K562 (cell line): Measurements from ENCODE around the gene ITSN1. TPM values are rescaled to one million over a fixed set of nuclear protein-coding genes. Genes with fewer than 3 reads are reported as not detected.

Experiments
- ATAC-seq: fragments of 200-7000 bp; cut with Tn5 transposase; 3 replicates; pipeline ENCODE4 v1.9.1; 2020; ENCODE audit warnings: moderate library complexity
- BruUV-seq: library from RNA; stranded (reverse); fragments of 400-500 nt; replicated peaks from 2 replicates; lab custom pipeline; 2021; lab: Mats Ljungman, UMichigan
- CTCF ChIA-PET: fragments of 300-600 bp; formaldehyde crosslinking; extraction: SDS; loops from one replicate; lab custom pipeline; 2021; ENCODE audit warnings: low intra/inter-chr PET ratio; lab: Yijun Ruan, JAX
- POLR2A ChIA-PET: fragments of 300-600, 350-650 bp; sonication (Branson Sonifier 250); formaldehyde crosslinking; extraction: SDS; loops from one replicate; lab custom pipeline; 2021; ENCODE audit warnings: antibody characterized with exemption, inconsistent platforms; lab: Yijun Ruan, JAX
- DNase-seq, 4 experiments: peaks; one replicate each; pipeline versions ENCODE4 v3.0.0 to v3.0.0-alpha.2; 2011 to 2018; ENCODE audit warnings: low spot score in 3 of 4, mixed read lengths in 3 of 4; ENCODE audit errors: extremely low read depth in 1 of 4
- FAIRE-seq: peaks from 2 replicates; lab custom pipeline; 2011; peaks lifted over from hg19 to GRCh38; lab: Jason Lieb, UNC
- H2AFZ ChIP-seq: 2 replicates; pipeline ENCODE4 v1.6.0; 2011; ENCODE audit warnings: low read depth, low read length, control low read depth, inconsistent platforms
- H3K27ac ChIP-seq: fragments of 200-600 bp; 3 replicates; pipeline ENCODE4 v1.8.0; 2011; ENCODE audit warnings: low read depth, mild to moderate bottlenecking, control low read depth, inconsistent platforms, low read length, moderate library complexity, mixed read lengths; ENCODE audit errors: extremely low read depth
- H3K27me3 ChIP-seq, 2 experiments: fragments of 300-600 bp in 1 of 2; 2 replicates in 1 of 2; 3 replicates in 1 of 2; pipeline versions ENCODE4 v1.6.0 to v1.8.0; 2011; ENCODE audit warnings: inconsistent platforms in 2 of 2, low read length in 2 of 2, mild to moderate bottlenecking in 1 of 2, mixed read lengths in 1 of 2, moderate library complexity in 1 of 2; ENCODE audit not compliant: control insufficient read depth in 2 of 2, insufficient read depth in 2 of 2
- H3K36me3 ChIP-seq: fragments of 300-600 bp; 3 replicates; pipeline ENCODE4 v1.8.0; 2011; ENCODE audit warnings: mild to moderate bottlenecking, low read length, inconsistent platforms; ENCODE audit not compliant: control insufficient read depth, insufficient read depth
- H3K4me1 ChIP-seq, 2 experiments: fragments of 200-600 bp in 1 of 2; replicated peaks in 1 of 2; 2 replicates in 1 of 2; 3 replicates in 1 of 2; pipeline versions ENCODE4 v1.5.1 to v1.8.0; 2011; ENCODE audit warnings: inconsistent platforms in 2 of 2, low read length in 2 of 2, mild to moderate bottlenecking in 1 of 2, mixed read lengths in 1 of 2, moderate library complexity in 1 of 2; ENCODE audit not compliant: control insufficient read depth in 2 of 2, insufficient read depth in 2 of 2
- H3K4me2 ChIP-seq: 2 replicates; pipeline ENCODE4 v1.6.1; 2011; ENCODE audit warnings: low read length, control low read depth, inconsistent platforms, mixed read lengths; ENCODE audit not compliant: insufficient read depth
- H3K4me3 ChIP-seq: fragments of 200-600 bp; sonication (generic), shearing (Covaris generic); 2 replicates; pipeline ENCODE4 v1.5.1; 2016; ENCODE audit warnings: control low read depth, inconsistent platforms
- H3K79me2 ChIP-seq: fragments of 200-600 bp; 3 replicates; pipeline ENCODE4 v1.8.0; 2011; ENCODE audit warnings: low read length, inconsistent platforms; ENCODE audit not compliant: control insufficient read depth, insufficient read depth
- H3K9ac ChIP-seq, 2 experiments: 2 replicates each; pipeline versions ENCODE4 v1.6.0 to v1.6.1; 2011; ENCODE audit warnings: low read depth in 2 of 2, low read length in 2 of 2, control low read depth in 1 of 2, inconsistent platforms in 1 of 2, mild to moderate bottlenecking in 1 of 2, mixed read lengths in 1 of 2; ENCODE audit not compliant: insufficient read depth in 1 of 2
- H3K9me1 ChIP-seq: one replicate; pipeline ENCODE4 v1.6.0; 2011; ENCODE audit warnings: inconsistent platforms, mild to moderate bottlenecking, low read length, moderate library complexity; ENCODE audit not compliant: control insufficient read depth, insufficient read depth
- H3K9me3 ChIP-seq: replicated peaks from 2 replicates; pipeline ENCODE4 v1.5.1; 2011; ENCODE audit warnings: low read depth, low read length, inconsistent platforms; ENCODE audit not compliant: control insufficient read depth, insufficient read depth
- H4K20me1 ChIP-seq: replicated peaks from 2 replicates; pipeline ENCODE4 v1.6.1; 2011; ENCODE audit warnings: low read length, inconsistent platforms, mixed read lengths; ENCODE audit not compliant: control insufficient read depth, insufficient read depth
- ATF1 ChIP-seq, 2 experiments: fragments of 450-650 bp in 1 of 2; IDR thresholded peaks; 2 replicates each; pipeline ENCODE4 v1.6.1; 2016; ENCODE audit warnings: missing compliant biosample characterization in 1 of 2, missing genetic modification characterization in 1 of 2
- CBFA2T2 ChIP-seq: fragments of 450-650 bp; conservative IDR thresholded peaks from 2 replicates; pipeline ENCODE4 v1.6.1; 2017; ENCODE audit warnings: mild to moderate bottlenecking
- CREB1 ChIP-seq, 2 experiments: sonication (generic) in 1 of 2; formaldehyde crosslinking in 1 of 2; IDR thresholded peaks; 2 replicates each; pipeline versions ENCODE4 v1.6.1 to v1.8.0; 2012 to 2022; ENCODE audit warnings: inconsistent platforms in 1 of 2, mild to moderate bottlenecking in 1 of 2, missing genetic modification reagents in 1 of 2, moderate library complexity in 1 of 2
- DPF2 ChIP-seq: fragments of 450-650 bp; IDR thresholded peaks from 2 replicates; pipeline ENCODE4 v1.6.1; 2016
- ELF4 ChIP-seq: fragments of 450-650 bp; formaldehyde crosslinking; IDR thresholded peaks from 2 replicates; pipeline ENCODE4 v1.4.0; 2022; ENCODE audit warnings: missing genetic modification characterization
- SIN3B ChIP-seq: fragments of 450-650 bp; IDR thresholded peaks from 2 replicates; pipeline ENCODE4 v1.6.1; 2017; ENCODE audit warnings: low read depth, mild to moderate bottlenecking, moderate library complexity
- STAT5B ChIP-seq: fragments of 250-450 bp; sonication (Bioruptor Pico); IDR thresholded peaks from 2 replicates; pipeline ENCODE4 v1.8.0; 2021; ENCODE audit warnings: mild to moderate bottlenecking, inconsistent platforms
- TAL1 ChIP-seq: fragments of 450-650 bp; IDR thresholded peaks from 2 replicates; pipeline ENCODE4 v1.6.1; 2016; ENCODE audit warnings: mild to moderate bottlenecking
- ZNF184 ChIP-seq: sonication (generic); formaldehyde crosslinking; IDR thresholded peaks from 2 replicates; pipeline ENCODE4 v1.5.0; 2020; ENCODE audit warnings: missing genetic modification reagents
- WGBS: fragments of 100-300 bp; shearing (Covaris generic); methylation state at CpG from one replicate; pipeline ENCODE4 v1.1.6; 2016; ENCODE audit warnings: low coverage, mixed read lengths; ENCODE audit not compliant: insufficient coverage; ENCODE audit errors: missing lambda C conversion rate; 5-methylcytosine and 5-hydroxymethylcytosine counted together
- in situ Hi-C: fragments of 300-500 bp; cut with MboI; formaldehyde crosslinking; loops from 4 replicates; pipeline ENCODE4 v1.15.0; 2018; ENCODE audit warnings: inconsistent platforms, mixed read lengths
- intact Hi-C: fragments of 100-400 bp; cut with micrococcal nuclease; formaldehyde crosslinking; loops from 2 replicates; pipeline ENCODE4 v1.14.2; 2022
- polyA plus RNA-seq, 8 experiments: library from polyadenylated mRNA; depleted of rRNA in 4 of 8; stranded (reverse) in 5 of 8; unstranded in 3 of 8; fragments of >200 nt; fragmentation: Nextera tagmentation in 2 of 8; fragmentation: Illumina TruSeq in 1 of 8; extraction: Ambion mirVana in 2 of 8; extraction: Trizol in 1 of 8; gene quantifications; 2 replicates each; pipeline versions ENCODE4 v1.2.1 to v1.2.3, GENCODE V29; 2011 to 2014; ENCODE audit warnings: inconsistent platforms in 1 of 8, missing spikeins in 1 of 8
- total RNA-seq, 7 experiments: library from RNA; depleted of rRNA in 6 of 7; stranded (reverse); fragments of >200 nt in 6 of 7; fragmentation: Illumina TruSeq in 2 of 7; extraction: Trizol in 2 of 7; gene quantifications; 2 replicates each; pipeline versions ENCODE4 v1.2.1 to v1.2.3, GENCODE V29; 2011 to 2021; ENCODE audit warnings: low replicate concordance in 1 of 7

Gene ITSN1
- total and polyA plus RNA-seq, 9 of the 15 experiments (the other 6 are each of a cell fraction or from before 2014, with no cell fraction given), result 1.1 to 12.6 (median 4.8) TPM

- no peak for TF ChIP-seq CREB1 (IDR thresholded peaks at IDR 0.05)
- TF ChIP-seq CREB1 (CRISPR knock-in tag; IDR thresholded peaks at IDR 0.05), result no peak
- no peak for TF ChIP-seq ELF4 (CRISPR knock-in tag)
- no peak for TF ChIP-seq TAL1
- no peak for TF ChIP-seq SIN3B
- TF ChIP-seq, all 486 proteins: peak for 0
These were observed 266.5 kb downstream of the ITSN1 start (continued) for GRCh38 chr21:33908760-33909159.

DNA sequence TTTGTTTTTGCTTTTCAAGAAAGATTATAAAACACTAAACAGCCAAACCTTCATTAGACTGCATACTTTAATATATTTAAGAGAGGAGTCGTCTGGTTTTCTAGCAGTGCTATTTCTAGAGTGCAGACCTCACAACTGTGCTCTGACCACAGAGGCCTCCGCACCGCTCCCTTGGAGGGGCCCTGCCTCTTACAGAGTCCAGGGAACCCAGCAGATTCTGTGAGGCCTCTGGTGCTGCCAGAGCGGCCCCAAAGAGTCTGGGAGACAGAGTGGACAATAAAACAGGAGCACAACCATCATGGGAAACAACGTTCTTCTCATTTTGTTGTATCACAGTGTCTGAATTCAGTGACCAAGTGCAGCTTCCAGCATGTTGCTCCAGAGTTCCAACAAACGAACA is 267.5 kb downstream of the ITSN1 start:
- ATAC-seq (no peak), FAIRE-seq (no peak), DNase-seq (peak in 1 of 4 experiments; percentile 6)
- TF ChIP-seq DPF2 (no peak), STAT5B (no peak), CBFA2T2 (no peak), ATF1 (CRISPR knock-in tag; IDR thresholded peaks at IDR 0.05) (no peak), ATF1 (tag; IDR thresholded peaks at IDR 0.05) (no peak), ZNF184 (CRISPR knock-in tag) (no peak)
- ChIA-PET CTCF (no interaction called here), POLR2A (interaction anchor here (1.0 kb wide), 1 partner anchor 10 kb away, joined by 3 read pairs; no protein-coding TSS in a partner anchor)
- Histone ChIP-seq H3K4me2 (no peak overlapping the region), H4K20me1 (0 out of 2 replicates have a peak, but pooled peaks cover 5% of the 10 kb centered on the region), H3K27ac (no peak overlapping the region), H3K27me3 (no peaks in the 10 kb centered on the region), H3K9me3 (no peaks in the 10 kb centered on the region), H3K79me2 (peaks cover 48% of the 10 kb centered on the region), H2AFZ (no peak overlapping the region), H3K4me3 (no peak overlapping the region), H3K9me1 (no peaks in the 10 kb centered on the region), H3K36me3 (peaks cover 98% of the 10 kb centered on the region), H3K4me1 (peaks cover 2 to 6% of the 10 kb centered on the region in 2 experiments; a peak in 2 of 5 replicates), H3K9ac (no peak overlapping the region)
- intact Hi-C loops (no loop called here), in situ Hi-C loops (no loop called here)
- BruUV-seq, result no TSS peak
- 94% methylated on average over 6 of the region's 6 CpGs for WGBS
